GM18511 (cell line): ENCODE measurements around the gene TP53.

ENCODE experiments used
- ATAC-seq: cut with Tn5 transposase; IDR thresholded peaks from one replicate; pipeline ENCODE4 v1.9.1; 2021; ENCODE audit warnings: mild to moderate bottlenecking, moderate library complexity; ENCODE audit not compliant: unreplicated experiment

Gene TP53

GRCh38 chr17:7707446-7707845 is 20.2 kb upstream of the TP53 start:
- no peak for ATAC-seq

- ATAC-seq, result no peak
These were observed 19.5 kb upstream of the TP53 start for GRCh38 chr17:7706631-7707354.

GRCh38 chr17:7705269-7706255 is 18.3 kb upstream of the TP53 start:
- no peak for ATAC-seq

- ATAC-seq, result no peak
These were observed 17.4 kb upstream of the TP53 start, which contains the start of gene EFNB3 for GRCh38 chr17:7704601-7705268. EFNB3 (plus strand) TSS chr17:7705202; CDS start chr17:7705599, 397 bp downstream.

- no peak for ATAC-seq
These were observed 16.5 kb upstream of the TP53 start for GRCh38 chr17:7703584-7704479.

GRCh38 chr17:7702776-7703175 is 15.5 kb upstream of the TP53 start:
- ATAC-seq, result no peak

- ATAC-seq, result no peak
These were observed 14.4 kb upstream of the TP53 start for GRCh38 chr17:7701681-7702080.

- ATAC-seq, result no peak
These were observed 13.2 kb upstream of the TP53 start for GRCh38 chr17:7700510-7700909.

GRCh38 chr17:7697828-7698588 is 10.7 kb upstream of the TP53 start:
- no peak for ATAC-seq

GRCh38 chr17:7695586-7695985 is 8.3 kb upstream of the TP53 start:
- no peak for ATAC-seq

- ATAC-seq, result no peak
These were observed 1.6 kb upstream of the TP53 start for GRCh38 chr17:7688808-7689316.

GRCh38 chr17:7687908-7688807 is 868 bp upstream of the TP53 start, which contains the start of gene WRAP53:
WRAP53 (plus strand) TSS chr17:7688477; CDS start chr17:7688649, 172 bp downstream.
- peak; percentile 73 for ATAC-seq

GRCh38 chr17:7686222-7687071 is 843 bp downstream of the TP53 start:
- ATAC-seq, result peak; percentile 51

- ATAC-seq, result peak; percentile 57
These were observed 1.6 kb downstream of the TP53 start for GRCh38 chr17:7685533-7686221.

GRCh38 chr17:7684851-7685532 is 2.3 kb downstream of the TP53 start:
- no peak for ATAC-seq
